CD14-positive monocyte (primary cell): Measurements from ENCODE around the gene TTLL13. TPM values are rescaled to one million over a fixed set of nuclear protein-coding genes. Genes with fewer than 3 reads are reported as not detected.
"Not testable (repeated sequence)": the region's sequence is repeated elsewhere in the genome, so short reads cannot be mapped to it uniquely, and the experiment has no call there.

Source experiments
- DNase-seq, 3 donors: peaks; one replicate each; pipeline ENCODE4 v3.0.0-alpha.2; 2011 to 2022
- H2AFZ ChIP-seq: 2 replicates; pipeline ENCODE4 v1.6.0; 2012; ENCODE audit warnings: mild to moderate bottlenecking, low read depth, low read length, inconsistent platforms; ENCODE audit not compliant: insufficient read depth, poor library complexity, severe bottlenecking
- H3K27ac ChIP-seq, 2 donors: 1 replicate in 1 of 2; 2 replicates in 1 of 2; pipeline ENCODE4 v1.5.1; 2012 to 2013; ENCODE audit warnings: low read length in 2 of 2, control low read depth in 1 of 2, inconsistent platforms in 1 of 2, low read depth in 1 of 2, mild to moderate bottlenecking in 1 of 2
- H3K27me3 ChIP-seq, 2 donors: one replicate each; pipeline versions ENCODE4 v1.6.0 to v1.6.1; 2011 to 2013; ENCODE audit warnings: low read length in 2 of 2; ENCODE audit not compliant: control insufficient read depth in 2 of 2, insufficient read depth in 2 of 2
- H3K36me3 ChIP-seq, 2 donors: replicated peaks in 1 of 2; 1 replicate in 1 of 2; 2 replicates in 1 of 2; pipeline versions ENCODE4 v1.5.1 to v1.6.1; 2012 to 2013; ENCODE audit warnings: low read length in 2 of 2, control low read depth in 1 of 2, inconsistent platforms in 1 of 2, mild to moderate bottlenecking in 1 of 2; ENCODE audit not compliant: insufficient read depth in 2 of 2, control insufficient read depth in 1 of 2
- H3K4me1 ChIP-seq, 2 donors: 1 replicate in 1 of 2; 2 replicates in 1 of 2; pipeline versions ENCODE4 v1.5.1 to v1.6.1; 2012 to 2013; ENCODE audit warnings: low read length in 2 of 2, control low read depth in 1 of 2, inconsistent platforms in 1 of 2, mild to moderate bottlenecking in 1 of 2, moderate library complexity in 1 of 2; ENCODE audit not compliant: insufficient read depth in 2 of 2, control insufficient read depth in 1 of 2
- H3K4me2 ChIP-seq: replicated peaks from 2 replicates; pipeline ENCODE3; 2012; ENCODE audit warnings: low read length, moderate library complexity, mild to moderate bottlenecking; ENCODE audit not compliant: poor library complexity, severe bottlenecking; ENCODE audit errors: extremely low read depth
- H3K4me3 ChIP-seq, 3 experiments: fragments of 200-600 bp in 1 of 3; sonication (generic) in 1 of 3; replicated peaks in 1 of 3; 1 replicate in 2 of 3; 2 replicates in 1 of 3; pipeline ENCODE4 v1.5.1; 2011 to 2013; ENCODE audit warnings: low read length in 3 of 3, mild to moderate bottlenecking in 3 of 3, control low read depth in 2 of 3, low read depth in 2 of 3, inconsistent platforms in 1 of 3, moderate library complexity in 1 of 3
- H3K79me2 ChIP-seq: 2 replicates; pipeline ENCODE4 v1.6.0; 2012; ENCODE audit warnings: mild to moderate bottlenecking, control low read depth, inconsistent platforms, low read length, moderate library complexity; ENCODE audit not compliant: insufficient read depth
- H3K9ac ChIP-seq: 2 replicates; pipeline ENCODE4 v1.6.0; 2017; ENCODE audit warnings: low read length, mild to moderate bottlenecking; ENCODE audit not compliant: insufficient read depth, poor library complexity, severe bottlenecking
- H3K9me3 ChIP-seq, 2 donors: replicated peaks in 1 of 2; 1 replicate in 1 of 2; 2 replicates in 1 of 2; pipeline versions ENCODE4 v1.5.1 to v1.6.1; 2012 to 2013; ENCODE audit warnings: low read length in 2 of 2, control low read depth in 1 of 2; ENCODE audit not compliant: control insufficient read depth in 1 of 2, insufficient read depth in 1 of 2
- H4K20me1 ChIP-seq: 2 replicates; pipeline ENCODE4 v1.6.0; 2012; ENCODE audit warnings: mild to moderate bottlenecking, low read length, control low read depth, moderate library complexity; ENCODE audit not compliant: insufficient read depth
- H3K27ac Mint-ChIP-seq, 7 donors: one replicate each; pipeline ENCODE4 v1.8.0; 2020; ENCODE audit warnings: mild to moderate bottlenecking in 7 of 7, mixed read lengths in 7 of 7, moderate library complexity in 6 of 7, inconsistent platforms in 2 of 7
- H3K27me3 Mint-ChIP-seq, 3 donors: one replicate each; pipeline ENCODE4 v1.8.0; 2021 to 2022; ENCODE audit warnings: low read depth in 3 of 3, mild to moderate bottlenecking in 3 of 3, mixed read lengths in 3 of 3, moderate library complexity in 3 of 3, inconsistent platforms in 1 of 3
- H3K36me3 Mint-ChIP-seq, 2 donors: one replicate each; pipeline ENCODE4 v1.8.0; 2020; ENCODE audit warnings: mixed read lengths in 2 of 2, inconsistent platforms in 1 of 2, mild to moderate bottlenecking in 1 of 2
- H3K4me1 Mint-ChIP-seq: one replicate; pipeline ENCODE4 v1.8.0; 2020; ENCODE audit warnings: mild to moderate bottlenecking, mixed read lengths
- H3K4me3 Mint-ChIP-seq, 2 donors: one replicate each; pipeline ENCODE4 v1.8.0; 2020; ENCODE audit warnings: mild to moderate bottlenecking in 2 of 2, mixed read lengths in 2 of 2, moderate library complexity in 1 of 2
- H3K9me3 Mint-ChIP-seq, 7 donors: one replicate each; pipeline ENCODE4 v1.8.0; 2020 to 2022; ENCODE audit warnings: mixed read lengths in 7 of 7, mild to moderate bottlenecking in 6 of 7, moderate library complexity in 6 of 7, inconsistent platforms in 2 of 7
- CTCF ChIP-seq: fragments of 200-600 bp; IDR thresholded peaks from one replicate; pipeline ENCODE4 v1.8.0; 2022; ENCODE audit warnings: antibody characterized with exemption, mild to moderate bottlenecking
- WGBS: methylation state at CpG from one replicate; pipeline ENCODE4 v1.1.5; 2013; ENCODE audit warnings: missing lambda C conversion rate; ENCODE audit not compliant: insufficient coverage; 5-methylcytosine and 5-hydroxymethylcytosine counted together
- intact Hi-C, 2 donors: fragments of 100-400 bp; cut with micrococcal nuclease; formaldehyde crosslinking; loops; one replicate each; pipeline versions ENCODE4 v1.15.0 to v1.15.1; 2023
- polyA plus RNA-seq, 3 donors: library from polyadenylated mRNA; depleted of rRNA in 1 of 3; unstranded in 2 of 3; stranded (reverse) in 1 of 3; fragments of 300-500 nt in 2 of 3; fragments of >200 nt in 1 of 3; fragmentation: Illumina TruSeq in 2 of 3; gene quantifications; 1 replicate in 2 of 3; 2 replicates in 1 of 3; pipeline ENCODE4 v1.2.3, GENCODE V29; 2012 to 2021

Gene TTLL13
- polyA plus RNA-seq, 3 donors = 0.08 to 0.13 TPM; not detected in 1

DNA sequence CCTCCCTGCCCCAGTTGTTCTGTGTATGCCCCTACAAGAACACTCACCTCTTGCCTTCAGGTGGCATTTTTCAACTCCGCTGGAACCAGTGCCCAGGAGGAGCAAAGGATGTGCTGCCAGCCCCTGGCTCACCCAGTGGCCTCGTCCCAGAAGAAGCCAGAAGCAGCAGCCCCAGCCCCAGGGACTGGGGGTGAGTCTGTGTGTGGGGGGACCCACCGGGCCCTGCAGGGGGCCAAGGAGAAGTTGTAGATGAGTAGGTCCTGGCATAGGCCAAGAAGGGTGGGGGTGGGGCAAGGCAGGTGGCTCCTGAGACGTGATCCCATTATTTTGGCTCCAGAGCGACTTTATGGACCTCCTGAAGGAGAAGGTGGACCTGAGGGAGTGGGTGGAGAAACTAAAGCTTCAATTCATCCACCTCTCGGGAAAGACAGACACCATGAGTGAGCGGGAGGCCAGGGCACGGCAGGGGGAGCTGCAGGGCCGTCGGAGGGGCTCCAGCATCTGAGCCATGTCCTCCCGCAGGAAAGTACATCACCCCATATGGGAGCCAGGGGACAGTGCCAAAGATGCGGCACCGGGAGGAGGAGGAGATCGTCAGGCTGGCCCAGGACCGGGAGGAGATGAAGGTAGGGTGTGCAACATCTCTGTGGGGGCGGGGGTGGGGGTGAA, 45.4 kb downstream of the TTLL13 start:
- H3K27ac ChIP-seq = no peak overlapping the region
- Mint-ChIP-seq H3K27me3 (peaks cover 0 to 8% (median 2%) of the 10 kb centered on the region in 3 donors), H3K4me1 (peaks cover 4% of the 10 kb centered on the region), H3K4me3 (no peak overlapping the region), H3K27ac (no peak overlapping the region), H3K36me3 (no peaks in the 10 kb centered on the region), H3K9me3 (no peaks in the 10 kb centered on the region)
- H4K20me1 ChIP-seq = no peaks in the 10 kb centered on the region
- H3K4me1 ChIP-seq = peaks cover 0 to 5% of the 10 kb centered on the region in 2 donors
- H3K27me3 ChIP-seq = no peaks in the 10 kb centered on the region
- no peak overlapping the region for H3K4me3 ChIP-seq
- H3K9me3 ChIP-seq = no peaks in the 10 kb centered on the region
- no peak overlapping the region for H3K4me2 ChIP-seq
- no peak overlapping the region for H2AFZ ChIP-seq
- TF ChIP-seq CTCF = no peak
- 97% methylated on average over 7 of the region's 16 CpGs for WGBS
- no peak for DNase-seq
- H3K36me3 ChIP-seq = no peaks in the 10 kb centered on the region
- H3K79me2 ChIP-seq = no peaks in the 10 kb centered on the region
- no peak overlapping the region for H3K9ac ChIP-seq
- intact Hi-C loops = no loop called here

DNA sequence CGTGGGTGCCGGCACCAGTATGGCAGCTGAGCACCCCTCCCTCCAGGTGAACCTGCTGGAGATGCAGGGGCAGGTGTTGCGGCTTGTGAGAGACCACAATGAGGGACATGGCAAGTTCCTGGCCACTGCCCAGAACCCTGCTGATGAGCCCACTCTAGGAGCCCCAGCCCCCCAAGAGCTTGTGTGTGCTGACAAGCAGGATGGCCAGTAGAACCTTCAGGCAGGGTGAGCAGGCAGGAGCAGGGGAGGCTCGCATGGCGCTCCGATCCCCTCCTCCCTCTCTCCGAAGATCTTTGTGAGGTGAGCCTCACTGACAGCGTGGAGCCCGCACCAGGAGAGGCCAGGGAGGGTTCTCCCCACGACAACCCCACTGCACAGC, 45.9 kb downstream of the TTLL13 start:
- H3K4me1 ChIP-seq = peaks cover 0 to 5% of the 10 kb centered on the region in 2 donors
- peak overlapping the region in 1 of 2 donors; percentile 12 for H3K4me3 Mint-ChIP-seq

DNA sequence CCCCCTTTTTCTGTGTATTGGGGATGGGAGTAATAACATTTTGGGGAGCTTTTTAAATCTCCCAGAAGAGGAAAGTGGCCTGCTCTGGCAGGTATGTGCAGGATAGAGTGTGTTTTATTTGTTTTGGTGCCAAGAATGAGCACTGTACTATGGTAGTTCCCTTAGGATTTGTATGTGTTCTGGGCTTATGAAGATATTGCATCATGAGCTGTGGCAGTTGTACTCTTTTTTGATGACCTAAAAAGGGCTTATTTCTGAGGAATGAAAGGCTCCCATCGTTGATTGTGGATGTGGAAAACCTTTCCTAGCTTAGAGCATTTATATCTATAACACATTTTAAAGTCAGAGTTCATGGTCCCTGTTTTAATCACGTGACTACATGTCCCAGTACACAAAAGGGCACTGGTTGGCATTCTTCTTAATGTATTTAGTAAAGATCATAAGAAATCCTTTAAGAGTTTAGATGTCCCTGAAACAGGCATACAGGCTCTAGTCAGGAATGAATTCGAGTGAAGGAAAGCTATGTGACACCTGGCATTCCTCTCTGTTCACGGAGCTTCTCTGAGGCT, 47.0 kb downstream of the TTLL13 start:
- H3K9me3 Mint-ChIP-seq, H3K4me2 ChIP-seq, H3K36me3 Mint-ChIP-seq, H3K79me2 ChIP-seq, H2AFZ ChIP-seq, H3K4me1 ChIP-seq, H4K20me1 ChIP-seq, H3K36me3 ChIP-seq, H3K4me3 ChIP-seq, H3K27me3 ChIP-seq, DNase-seq, H3K27me3 Mint-ChIP-seq, H3K27ac ChIP-seq, H3K9me3 ChIP-seq, H3K27ac Mint-ChIP-seq, intact Hi-C loops, H3K9ac ChIP-seq, H3K4me3 Mint-ChIP-seq, H3K4me1 Mint-ChIP-seq: not testable (repeated sequence)
- 100% methylated on average over 2 of the region's 4 CpGs for WGBS

More for the DNA sequence above, 45.9 kb downstream of the TTLL13 start:
- WGBS = 80% methylated on average over 10 of the region's 10 CpGs
- Mint-ChIP-seq H3K4me1 (peaks cover 4% of the 10 kb centered on the region), H3K27ac (no peak overlapping the region), H3K27me3 (peaks cover 0 to 8% (median 2%) of the 10 kb centered on the region in 3 donors), H3K9me3 (no peaks in the 10 kb centered on the region), H3K36me3 (no peaks in the 10 kb centered on the region)
- TF ChIP-seq CTCF = no peak
- Histone ChIP-seq H2AFZ (no peak overlapping the region), H3K4me3 (no peak overlapping the region), H3K9me3 (no peaks in the 10 kb centered on the region), H3K9ac (no peak overlapping the region), H4K20me1 (no peaks in the 10 kb centered on the region), H3K27ac (no peak overlapping the region), H3K36me3 (no peaks in the 10 kb centered on the region), H3K27me3 (no peaks in the 10 kb centered on the region), H3K79me2 (no peaks in the 10 kb centered on the region), H3K4me2 (no peak overlapping the region)
- intact Hi-C loops = no loop called here
- DNase-seq = no peak
